Measurements from ENCODE around the gene TXNRD2. TPM values are rescaled to one million over a fixed set of nuclear protein-coding genes. Genes with fewer than 3 reads are reported as not detected.

The TXNRD2 gene
- total RNA-seq, 1 experiment from 2014 or later, result 19.7 TPM

- intact Hi-C loops (cut with micrococcal nuclease), result loop anchor here (10.0 kb wide), 1 partner anchor 97 kb away; the partner anchor contains the start of gene DGCR8
- POLR2A ChIA-PET, result no interaction called here
These were observed 46.0 kb upstream of the TXNRD2 start for GRCh38 chr22:19987394-19988306.

More at GRCh38 chr22:19987394-19988306, 46.0 kb upstream of the TXNRD2 start:
- H3K27ac ChIP-seq (ENCODE audit: low read depth, low read length), result no peak overlapping the region; the same call in 1 of the 2 replicates
- no peak overlapping the region for H3K9ac ChIP-seq (ENCODE audit: low read length)
- H2AFZ ChIP-seq (ENCODE audit: low read depth, low read length, poor library complexity, severe bottlenecking), result no peak overlapping the region
- ChIA-PET CTCF (no interaction called here), RAD21 (ENCODE audit: low non-redundant PET in 1 of 2, low total read pairs in 2 of 2, uncharacterized antibody in 2 of 2, unreplicated experiment in 2 of 2) (no interaction called here)
- no TSS peak for BruUV-seq (replicated peaks)
- no peak for TF ChIP-seq ZFX (IDR thresholded peaks at IDR 0.05)
- no peak for TF ChIP-seq SP1 (IDR thresholded peaks at IDR 0.05; ENCODE audit: low read depth)
- no peak for TF ChIP-seq YY1 (IDR thresholded peaks at IDR 0.05; ENCODE audit: extremely low read depth, insufficient replicate concordance, low read depth, low read length)
- no peak for TF ChIP-seq EZH2 (IDR thresholded peaks at IDR 0.05)
- no peak for TF ChIP-seq TCF7L2 (IDR thresholded peaks at IDR 0.05; ENCODE audit: borderline replicate concordance, extremely low read depth, insufficient read depth, insufficient read length)
- TF ChIP-seq SIN3A (IDR thresholded peaks at IDR 0.05; ENCODE audit: low read depth), result no peak
- TF ChIP-seq ELF1 (IDR thresholded peaks at IDR 0.05; ENCODE audit: borderline replicate concordance, low read depth), result no peak
- TF ChIP-seq REST (IDR thresholded peaks at IDR 0.05; ENCODE audit: low read depth), result no peak
- TF ChIP-seq ZBTB33 (IDR thresholded peaks at IDR 0.05; ENCODE audit: extremely low read depth, insufficient replicate concordance, low read length), result no peak
- no peak for TF ChIP-seq POLR2AphosphoS5 (IDR thresholded peaks at IDR 0.05; ENCODE audit: low read depth, low read length)
- TF ChIP-seq MAX (IDR thresholded peaks at IDR 0.05), result no peak
- no peak for TF ChIP-seq CTCF (IDR thresholded peaks at IDR 0.05 in 2 of 3, conservative IDR thresholded peaks at IDR 0.05 in 1 of 3; ENCODE audit: borderline replicate concordance in 1 of 3, insufficient read depth in 1 of 3, low read depth in 2 of 3, low read length in 2 of 3)
- TF ChIP-seq CEBPB (IDR thresholded peaks at IDR 0.05; ENCODE audit: low read depth), result no peak
- no peak for TF ChIP-seq EZH2phosphoT487 (IDR thresholded peaks at IDR 0.05; ENCODE audit: borderline replicate concordance)
- no peak for TF ChIP-seq ZNF274 (IDR thresholded peaks at IDR 0.05; ENCODE audit: low read depth, low read length)
- no peak for TF ChIP-seq FOSL1 (IDR thresholded peaks at IDR 0.05; ENCODE audit: low read depth)
- TF ChIP-seq SRF (IDR thresholded peaks at IDR 0.05; ENCODE audit: low read depth), result no peak
- no peak for TF ChIP-seq CBX3 (IDR thresholded peaks at IDR 0.05; ENCODE audit: low read depth)
- peaks cover 16% of the 10 kb centered on the region for H3K79me2 ChIP-seq (ENCODE audit: insufficient read depth, low read length)
- H3K9me3 ChIP-seq (ENCODE audit: control insufficient read depth in 1 of 2, insufficient read depth in 1 of 2, low read depth in 1 of 2, low read length in 2 of 2), result no peaks in the 10 kb centered on the region
- H3K27me3 ChIP-seq (ENCODE audit: insufficient read depth, low read length), result no peaks in the 10 kb centered on the region
- H4K20me1 ChIP-seq (ENCODE audit: insufficient read depth), result no peaks in the 10 kb centered on the region
- no peaks in the 10 kb centered on the region for H3K36me3 ChIP-seq (ENCODE audit: control insufficient read depth in 1 of 2, insufficient read depth in 2 of 2, low read length in 2 of 2)
- peaks cover 36 to 44% of the 10 kb centered on the region in 2 experiments for H3K4me1 ChIP-seq (ENCODE audit: control insufficient read depth in 1 of 2, insufficient read depth in 2 of 2, low read length in 2 of 2)
- H3K9me2 ChIP-seq (ENCODE audit: insufficient read depth), result no peaks in the 10 kb centered on the region
- no peak overlapping the region for H3K4me2 ChIP-seq (ENCODE audit: low read length)
- DNase-seq (ENCODE audit: low read depth, low spot score), result no peak
- no peak overlapping the region for H3K4me3 ChIP-seq (replicated peaks in 1 of 2; ENCODE audit: low read depth in 1 of 2, low read length in 2 of 2)
- no peak for ATAC-seq

All from HCT116 (cell line).